GM23338 (cell line): ENCODE results near the gene ZNF280D. TPM values are rescaled to one million over a fixed set of nuclear protein-coding genes. Genes with fewer than 3 reads are reported as not detected.

Experiments
- ATAC-seq: fragments of 200-7000 bp; cut with Tn5 transposase; 3 replicates; pipeline ENCODE4 v1.9.1; 2020
- DNase-seq: peaks from one replicate; pipeline ENCODE4 v3.0.0-alpha.2; 2015; ENCODE audit warnings: low spot score
- H2AFZ ChIP-seq: fragments of 200-600 bp; sonication (generic); 2 replicates; pipeline ENCODE4 v1.8.0; 2016; ENCODE audit warnings: antibody characterized with exemption, mild to moderate bottlenecking, moderate library complexity
- H3F3A ChIP-seq: fragments of 200-600 bp; sonication (generic); replicated peaks from 2 replicates; pipeline ENCODE4 v1.8.0; 2017; ENCODE audit warnings: antibody characterized with exemption, mixed run types, low read depth
- H3K27ac ChIP-seq: fragments of 200-600 bp; sonication (generic); 2 replicates; pipeline ENCODE4 v1.6.1; 2016; ENCODE audit warnings: low read depth
- H3K27me3 ChIP-seq: fragments of 200-600 bp; sonication (generic); 2 replicates; pipeline ENCODE4 v1.8.0; 2016; ENCODE audit warnings: mild to moderate bottlenecking, mixed run types, moderate library complexity; ENCODE audit not compliant: insufficient read depth
- H3K36me3 ChIP-seq: fragments of 200-600 bp; sonication (generic); 2 replicates; pipeline ENCODE4 v1.8.0; 2016; ENCODE audit warnings: mild to moderate bottlenecking; ENCODE audit not compliant: insufficient read depth
- H3K4me1 ChIP-seq: fragments of 200-600 bp; sonication (generic); 2 replicates; pipeline ENCODE4 v1.8.0; 2016; ENCODE audit warnings: mild to moderate bottlenecking, moderate library complexity; ENCODE audit not compliant: insufficient read depth
- H3K4me2 ChIP-seq: fragments of 200-600 bp; sonication (generic); 2 replicates; pipeline ENCODE4 v1.7.1; 2017; ENCODE audit warnings: mixed run types
- H3K4me3 ChIP-seq: fragments of 200-600 bp; sonication (generic); 2 replicates; pipeline ENCODE4 v1.6.1; 2016; ENCODE audit warnings: mixed run types
- H3K79me2 ChIP-seq: fragments of 200-600 bp; sonication (generic); replicated peaks from 2 replicates; pipeline ENCODE4 v1.8.0; 2017; ENCODE audit warnings: mild to moderate bottlenecking; ENCODE audit not compliant: insufficient read depth
- H3K9me2 ChIP-seq: fragments of 200-600 bp; sonication (generic); 2 replicates; pipeline ENCODE4 v1.8.0; 2017; ENCODE audit not compliant: insufficient read depth
- H4K20me1 ChIP-seq: fragments of 200-600 bp; sonication (generic); replicated peaks from 2 replicates; pipeline ENCODE4 v1.8.0; 2017; ENCODE audit warnings: mild to moderate bottlenecking; ENCODE audit not compliant: insufficient read depth
- H3K27ac Mint-ChIP-seq: 2 replicates; pipeline ENCODE4 v1.8.0; 2020; ENCODE audit warnings: inconsistent platforms, mild to moderate bottlenecking, moderate library complexity, mixed read lengths
- H3K27me3 Mint-ChIP-seq: 3 replicates; pipeline ENCODE4 v1.8.0; 2022; ENCODE audit warnings: low read depth, mild to moderate bottlenecking, moderate library complexity, mixed read lengths, inconsistent platforms; ENCODE audit not compliant: insufficient read depth, poor library complexity
- H3K36me3 Mint-ChIP-seq: 3 replicates; pipeline ENCODE4 v1.8.0; 2021; ENCODE audit warnings: low read depth, mild to moderate bottlenecking, inconsistent platforms, moderate library complexity, mixed read lengths
- H3K4me1 Mint-ChIP-seq: 3 replicates; pipeline ENCODE4 v1.8.0; 2020; ENCODE audit warnings: mild to moderate bottlenecking, inconsistent platforms, mixed read lengths
- H3K4me3 Mint-ChIP-seq: 3 replicates; pipeline ENCODE4 v1.8.0; 2021; ENCODE audit warnings: moderate library complexity, mild to moderate bottlenecking, inconsistent platforms, mixed read lengths
- H3K9me3 Mint-ChIP-seq: 3 replicates; pipeline ENCODE4 v1.8.0; 2020; ENCODE audit warnings: moderate library complexity, mild to moderate bottlenecking, inconsistent platforms, mixed read lengths
- CREB1 ChIP-seq: fragments of 250-450 bp; sonication (Bioruptor Pico); IDR thresholded peaks from 2 replicates; pipeline ENCODE4 v1.5.0; 2020; ENCODE audit warnings: low read depth, mild to moderate bottlenecking, moderate library complexity
- EZH2 ChIP-seq: fragments of 200-600 bp; sonication (generic); IDR thresholded peaks from one replicate; pipeline ENCODE4 v1.8.0; 2017; ENCODE audit warnings: antibody characterized with exemption, mild to moderate bottlenecking, low read depth; ENCODE audit not compliant: unreplicated experiment
- STAT1 ChIP-seq: IDR thresholded peaks from one replicate; pipeline ENCODE4 v1.6.1; 2016; ENCODE audit warnings: antibody characterized with exemption; ENCODE audit not compliant: unreplicated experiment
- ZNF114 ChIP-seq: fragments of 250-450 bp; sonication (Bioruptor Pico); IDR thresholded peaks from 2 replicates; pipeline ENCODE4 v1.5.0; 2020; ENCODE audit warnings: mild to moderate bottlenecking, moderate library complexity
- polyA plus RNA-seq: library from polyadenylated mRNA; unstranded; fragments of >200 nt; fragmentation: Nextera tagmentation; extraction: Ambion mirVana; gene quantifications from 2 replicates; pipeline ENCODE4 v1.2.1, GENCODE V29; 2016
- total RNA-seq: library from RNA; depleted of rRNA; stranded (reverse); fragments of >200 nt; shearing (Covaris generic); gene quantifications from 2 replicates; pipeline ENCODE4 v1.2.3, GENCODE V29; 2014
- TF ChIP-seq, protein P1 (sequence below): fragments of 250-450 bp; sonication (Bioruptor Pico); IDR thresholded peaks from 2 replicates; pipeline ENCODE4 v1.5.0; 2020; ENCODE audit warnings: mild to moderate bottlenecking, moderate library complexity
- TF ChIP-seq, protein P2 (sequence below), 2 experiments: fragments of 200-600 bp in 1 of 2; sonication (generic) in 1 of 2; conservative IDR thresholded peaks; 2 replicates each; pipeline versions ENCODE4 v1.5.1 to v1.6.1; 2016 to 2017; ENCODE audit warnings: antibody characterized with exemption in 2 of 2, low read depth in 2 of 2, mild to moderate bottlenecking in 2 of 2, moderate library complexity in 1 of 2
- TF ChIP-seq, protein P3 (sequence below): IDR thresholded peaks from one replicate; pipeline ENCODE4 v1.6.1; 2018; ENCODE audit warnings: antibody characterized with exemption; ENCODE audit not compliant: unreplicated experiment

Gene ZNF280D
- total and polyA plus RNA-seq, 2 experiments from 2014 or later, result 23.3 to 32.5 TPM

DNA sequence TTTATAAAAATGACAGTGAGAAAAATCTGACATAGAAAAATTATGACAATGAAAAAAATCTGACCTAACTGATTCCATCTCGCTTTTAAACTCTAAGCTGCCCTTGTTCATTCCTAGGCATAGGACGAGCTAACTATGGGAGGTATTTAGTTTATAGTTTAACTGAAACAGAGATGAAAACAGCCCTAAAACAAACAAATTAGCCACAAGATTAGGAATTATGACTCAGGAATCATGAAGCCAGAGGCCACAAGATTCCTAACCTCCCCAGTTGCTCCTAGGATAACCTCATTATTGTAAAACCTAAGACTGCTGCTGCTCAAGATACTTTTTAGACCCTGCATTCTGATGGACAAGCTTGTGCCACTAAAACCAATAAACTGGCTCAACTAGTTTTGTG lies 145.6 kb downstream of the ZNF280D start:
- Histone ChIP-seq H4K20me1 (no peaks in the 10 kb centered on the region), H3K79me2 (no peaks in the 10 kb centered on the region), H3K27me3 (no peaks in the 10 kb centered on the region), H3K4me1 (no peaks in the 10 kb centered on the region), H3K9me2 (no peaks in the 10 kb centered on the region; the same call in 1 of the 2 replicates), H2AFZ (no peak overlapping the region), H3K4me3 (no peak overlapping the region), H3K36me3 (no peaks in the 10 kb centered on the region), H3K4me2 (no peak overlapping the region), H3K27ac (no peak overlapping the region), H3F3A (no peaks in the 10 kb centered on the region)
- H3K27me3 Mint-ChIP-seq, result no peaks in the 10 kb centered on the region
- H3K27ac Mint-ChIP-seq, result no peak overlapping the region
- DNase-seq (no peak), ATAC-seq (no peak)
- H3K36me3 Mint-ChIP-seq, result peaks cover 4% of the 10 kb centered on the region; the same call in 2 of the 3 replicates
- H3K4me3 Mint-ChIP-seq, result no peak overlapping the region
- TF ChIP-seq, protein P1, sequence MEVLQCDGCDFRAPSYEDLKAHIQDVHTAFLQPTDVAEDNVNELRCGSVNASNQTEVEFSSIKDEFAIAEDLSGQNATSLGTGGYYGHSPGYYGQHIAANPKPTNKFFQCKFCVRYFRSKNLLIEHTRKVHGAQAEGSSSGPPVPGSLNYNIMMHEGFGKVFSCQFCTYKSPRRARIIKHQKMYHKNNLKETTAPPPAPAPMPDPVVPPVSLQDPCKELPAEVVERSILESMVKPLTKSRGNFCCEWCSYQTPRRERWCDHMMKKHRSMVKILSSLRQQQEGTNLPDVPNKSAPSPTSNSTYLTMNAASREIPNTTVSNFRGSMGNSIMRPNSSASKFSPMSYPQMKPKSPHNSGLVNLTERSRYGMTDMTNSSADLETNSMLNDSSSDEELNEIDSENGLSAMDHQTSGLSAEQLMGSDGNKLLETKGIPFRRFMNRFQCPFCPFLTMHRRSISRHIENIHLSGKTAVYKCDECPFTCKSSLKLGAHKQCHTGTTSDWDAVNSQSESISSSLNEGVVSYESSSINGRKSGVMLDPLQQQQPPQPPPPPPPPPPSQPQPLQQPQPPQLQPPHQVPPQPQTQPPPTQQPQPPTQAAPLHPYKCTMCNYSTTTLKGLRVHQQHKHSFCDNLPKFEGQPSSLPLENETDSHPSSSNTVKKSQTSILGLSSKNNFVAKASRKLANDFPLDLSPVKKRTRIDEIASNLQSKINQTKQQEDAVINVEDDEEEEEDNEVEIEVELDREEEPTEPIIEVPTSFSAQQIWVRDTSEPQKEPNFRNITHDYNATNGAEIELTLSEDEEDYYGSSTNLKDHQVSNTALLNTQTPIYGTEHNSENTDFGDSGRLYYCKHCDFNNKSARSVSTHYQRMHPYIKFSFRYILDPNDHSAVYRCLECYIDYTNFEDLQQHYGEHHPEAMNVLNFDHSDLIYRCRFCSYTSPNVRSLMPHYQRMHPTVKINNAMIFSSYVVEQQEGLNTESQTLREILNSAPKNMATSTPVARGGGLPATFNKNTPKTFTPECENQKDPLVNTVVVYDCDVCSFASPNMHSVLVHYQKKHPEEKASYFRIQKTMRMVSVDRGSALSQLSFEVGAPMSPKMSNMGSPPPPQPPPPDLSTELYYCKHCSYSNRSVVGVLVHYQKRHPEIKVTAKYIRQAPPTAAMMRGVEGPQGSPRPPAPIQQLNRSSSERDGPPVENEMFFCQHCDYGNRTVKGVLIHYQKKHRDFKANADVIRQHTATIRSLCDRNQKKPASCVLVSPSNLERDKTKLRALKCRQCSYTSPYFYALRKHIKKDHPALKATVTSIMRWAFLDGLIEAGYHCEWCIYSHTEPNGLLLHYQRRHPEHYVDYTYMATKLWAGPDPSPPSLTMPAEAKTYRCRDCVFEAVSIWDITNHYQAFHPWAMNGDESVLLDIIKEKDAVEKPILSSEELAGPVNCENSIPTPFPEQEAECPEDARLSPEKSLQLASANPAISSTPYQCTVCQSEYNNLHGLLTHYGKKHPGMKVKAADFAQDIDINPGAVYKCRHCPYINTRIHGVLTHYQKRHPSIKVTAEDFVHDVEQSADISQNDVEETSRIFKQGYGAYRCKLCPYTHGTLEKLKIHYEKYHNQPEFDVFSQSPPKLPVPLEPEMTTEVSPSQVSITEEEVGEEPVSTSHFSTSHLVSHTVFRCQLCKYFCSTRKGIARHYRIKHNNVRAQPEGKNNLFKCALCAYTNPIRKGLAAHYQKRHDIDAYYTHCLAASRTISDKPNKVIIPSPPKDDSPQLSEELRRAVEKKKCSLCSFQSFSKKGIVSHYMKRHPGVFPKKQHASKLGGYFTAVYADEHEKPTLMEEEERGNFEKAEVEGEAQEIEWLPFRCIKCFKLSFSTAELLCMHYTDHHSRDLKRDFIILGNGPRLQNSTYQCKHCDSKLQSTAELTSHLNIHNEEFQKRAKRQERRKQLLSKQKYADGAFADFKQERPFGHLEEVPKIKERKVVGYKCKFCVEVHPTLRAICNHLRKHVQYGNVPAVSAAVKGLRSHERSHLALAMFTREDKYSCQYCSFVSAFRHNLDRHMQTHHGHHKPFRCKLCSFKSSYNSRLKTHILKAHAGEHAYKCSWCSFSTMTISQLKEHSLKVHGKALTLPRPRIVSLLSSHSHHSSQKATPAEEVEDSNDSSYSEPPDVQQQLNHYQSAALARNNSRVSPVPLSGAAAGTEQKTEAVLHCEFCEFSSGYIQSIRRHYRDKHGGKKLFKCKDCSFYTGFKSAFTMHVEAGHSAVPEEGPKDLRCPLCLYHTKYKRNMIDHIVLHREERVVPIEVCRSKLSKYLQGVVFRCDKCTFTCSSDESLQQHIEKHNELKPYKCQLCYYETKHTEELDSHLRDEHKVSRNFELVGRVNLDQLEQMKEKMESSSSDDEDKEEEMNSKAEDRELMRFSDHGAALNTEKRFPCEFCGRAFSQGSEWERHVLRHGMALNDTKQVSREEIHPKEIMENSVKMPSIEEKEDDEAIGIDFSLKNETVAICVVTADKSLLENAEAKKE (CRISPR knock-in tag), result no peak
- no peak for TF ChIP-seq STAT1
- no peak for TF ChIP-seq EZH2
- no peak for TF ChIP-seq ZNF114 (CRISPR knock-in tag)
- TF ChIP-seq, protein P2, sequence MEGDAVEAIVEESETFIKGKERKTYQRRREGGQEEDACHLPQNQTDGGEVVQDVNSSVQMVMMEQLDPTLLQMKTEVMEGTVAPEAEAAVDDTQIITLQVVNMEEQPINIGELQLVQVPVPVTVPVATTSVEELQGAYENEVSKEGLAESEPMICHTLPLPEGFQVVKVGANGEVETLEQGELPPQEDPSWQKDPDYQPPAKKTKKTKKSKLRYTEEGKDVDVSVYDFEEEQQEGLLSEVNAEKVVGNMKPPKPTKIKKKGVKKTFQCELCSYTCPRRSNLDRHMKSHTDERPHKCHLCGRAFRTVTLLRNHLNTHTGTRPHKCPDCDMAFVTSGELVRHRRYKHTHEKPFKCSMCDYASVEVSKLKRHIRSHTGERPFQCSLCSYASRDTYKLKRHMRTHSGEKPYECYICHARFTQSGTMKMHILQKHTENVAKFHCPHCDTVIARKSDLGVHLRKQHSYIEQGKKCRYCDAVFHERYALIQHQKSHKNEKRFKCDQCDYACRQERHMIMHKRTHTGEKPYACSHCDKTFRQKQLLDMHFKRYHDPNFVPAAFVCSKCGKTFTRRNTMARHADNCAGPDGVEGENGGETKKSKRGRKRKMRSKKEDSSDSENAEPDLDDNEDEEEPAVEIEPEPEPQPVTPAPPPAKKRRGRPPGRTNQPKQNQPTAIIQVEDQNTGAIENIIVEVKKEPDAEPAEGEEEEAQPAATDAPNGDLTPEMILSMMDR (conservative IDR thresholded peaks at IDR 0.05; ENCODE audit: low read depth in 2 of 2), result no peak
- TF ChIP-seq CREB1, result no peak
- TF ChIP-seq, protein P3, sequence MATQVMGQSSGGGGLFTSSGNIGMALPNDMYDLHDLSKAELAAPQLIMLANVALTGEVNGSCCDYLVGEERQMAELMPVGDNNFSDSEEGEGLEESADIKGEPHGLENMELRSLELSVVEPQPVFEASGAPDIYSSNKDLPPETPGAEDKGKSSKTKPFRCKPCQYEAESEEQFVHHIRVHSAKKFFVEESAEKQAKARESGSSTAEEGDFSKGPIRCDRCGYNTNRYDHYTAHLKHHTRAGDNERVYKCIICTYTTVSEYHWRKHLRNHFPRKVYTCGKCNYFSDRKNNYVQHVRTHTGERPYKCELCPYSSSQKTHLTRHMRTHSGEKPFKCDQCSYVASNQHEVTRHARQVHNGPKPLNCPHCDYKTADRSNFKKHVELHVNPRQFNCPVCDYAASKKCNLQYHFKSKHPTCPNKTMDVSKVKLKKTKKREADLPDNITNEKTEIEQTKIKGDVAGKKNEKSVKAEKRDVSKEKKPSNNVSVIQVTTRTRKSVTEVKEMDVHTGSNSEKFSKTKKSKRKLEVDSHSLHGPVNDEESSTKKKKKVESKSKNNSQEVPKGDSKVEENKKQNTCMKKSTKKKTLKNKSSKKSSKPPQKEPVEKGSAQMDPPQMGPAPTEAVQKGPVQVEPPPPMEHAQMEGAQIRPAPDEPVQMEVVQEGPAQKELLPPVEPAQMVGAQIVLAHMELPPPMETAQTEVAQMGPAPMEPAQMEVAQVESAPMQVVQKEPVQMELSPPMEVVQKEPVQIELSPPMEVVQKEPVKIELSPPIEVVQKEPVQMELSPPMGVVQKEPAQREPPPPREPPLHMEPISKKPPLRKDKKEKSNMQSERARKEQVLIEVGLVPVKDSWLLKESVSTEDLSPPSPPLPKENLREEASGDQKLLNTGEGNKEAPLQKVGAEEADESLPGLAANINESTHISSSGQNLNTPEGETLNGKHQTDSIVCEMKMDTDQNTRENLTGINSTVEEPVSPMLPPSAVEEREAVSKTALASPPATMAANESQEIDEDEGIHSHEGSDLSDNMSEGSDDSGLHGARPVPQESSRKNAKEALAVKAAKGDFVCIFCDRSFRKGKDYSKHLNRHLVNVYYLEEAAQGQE, result no peak
- H3K4me1 Mint-ChIP-seq, result no peaks in the 10 kb centered on the region
- peaks cover 21% of the 10 kb centered on the region for H3K9me3 Mint-ChIP-seq
